Fibroblast of mammary gland (primary cell): ENCODE measurements around the gene KCNAB1.

ENCODE experiments used
- DNase-seq: peaks from one replicate; pipeline ENCODE4 v3.0.0-alpha.2; 2010; ENCODE audit warnings: low read depth
- H3K4me3 ChIP-seq: 2 replicates; pipeline ENCODE4 v1.5.1; 2011; ENCODE audit warnings: low read depth, mild to moderate bottlenecking, low read length, moderate library complexity; ENCODE audit not compliant: control insufficient read depth
- TF ChIP-seq, protein P1 (sequence below): conservative IDR thresholded peaks from 2 replicates; pipeline ENCODE4 v1.5.1; 2011; ENCODE audit warnings: low read depth, low read length, inconsistent platforms; ENCODE audit not compliant: control insufficient read depth, insufficient read depth

Gene KCNAB1

GRCh38 chr3:156586905-156587759 lies 466.8 kb downstream of the KCNAB1 start:
- TF ChIP-seq, protein P1, sequence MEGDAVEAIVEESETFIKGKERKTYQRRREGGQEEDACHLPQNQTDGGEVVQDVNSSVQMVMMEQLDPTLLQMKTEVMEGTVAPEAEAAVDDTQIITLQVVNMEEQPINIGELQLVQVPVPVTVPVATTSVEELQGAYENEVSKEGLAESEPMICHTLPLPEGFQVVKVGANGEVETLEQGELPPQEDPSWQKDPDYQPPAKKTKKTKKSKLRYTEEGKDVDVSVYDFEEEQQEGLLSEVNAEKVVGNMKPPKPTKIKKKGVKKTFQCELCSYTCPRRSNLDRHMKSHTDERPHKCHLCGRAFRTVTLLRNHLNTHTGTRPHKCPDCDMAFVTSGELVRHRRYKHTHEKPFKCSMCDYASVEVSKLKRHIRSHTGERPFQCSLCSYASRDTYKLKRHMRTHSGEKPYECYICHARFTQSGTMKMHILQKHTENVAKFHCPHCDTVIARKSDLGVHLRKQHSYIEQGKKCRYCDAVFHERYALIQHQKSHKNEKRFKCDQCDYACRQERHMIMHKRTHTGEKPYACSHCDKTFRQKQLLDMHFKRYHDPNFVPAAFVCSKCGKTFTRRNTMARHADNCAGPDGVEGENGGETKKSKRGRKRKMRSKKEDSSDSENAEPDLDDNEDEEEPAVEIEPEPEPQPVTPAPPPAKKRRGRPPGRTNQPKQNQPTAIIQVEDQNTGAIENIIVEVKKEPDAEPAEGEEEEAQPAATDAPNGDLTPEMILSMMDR, result no peak
- DNase-seq, result no peak
- H3K4me3 ChIP-seq, result no peak overlapping the region

GRCh38 chr3:156587760-156588069 lies 467.3 kb downstream of the KCNAB1 start:
- no peak for DNase-seq

More at GRCh38 chr3:156587760-156588069, 467.3 kb downstream of the KCNAB1 start:
- TF ChIP-seq, protein P1, result no peak
- H3K4me3 ChIP-seq, result no peak overlapping the region
